Subcutaneous abdominal adipose tissue (tissue), 5 donors: ENCODE results near the gene EHD3.

ENCODE experiments used
- H3K27ac ChIP-seq: one replicate; pipeline ENCODE4 v1.7.0; 2013; ENCODE audit warnings: low read depth, mild to moderate bottlenecking, inconsistent platforms, low read length, moderate library complexity
- H3K27me3 ChIP-seq, 5 donors: one replicate each; pipeline ENCODE4 v1.7.0; 2013; ENCODE audit warnings: low read length in 5 of 5, inconsistent platforms in 1 of 5; ENCODE audit not compliant: control insufficient read depth in 5 of 5, insufficient read depth in 4 of 5
- H3K36me3 ChIP-seq, 5 donors: one replicate each; pipeline ENCODE4 v1.7.0; 2013; ENCODE audit warnings: low read length in 5 of 5; ENCODE audit not compliant: control insufficient read depth in 5 of 5, insufficient read depth in 5 of 5
- H3K4me1 ChIP-seq, 5 donors: one replicate each; pipeline ENCODE4 v1.7.0; 2013; ENCODE audit warnings: low read length in 5 of 5, mild to moderate bottlenecking in 3 of 5, moderate library complexity in 1 of 5; ENCODE audit not compliant: control insufficient read depth in 5 of 5, insufficient read depth in 5 of 5
- H3K4me3 ChIP-seq, 5 donors: one replicate each; pipeline ENCODE4 v1.7.0; 2013; ENCODE audit warnings: low read length in 5 of 5, low read depth in 1 of 5
- H3K9ac ChIP-seq, 5 donors: one replicate each; pipeline ENCODE4 v1.7.0; 2013; ENCODE audit warnings: low read length in 5 of 5, mild to moderate bottlenecking in 4 of 5, moderate library complexity in 3 of 5
- H3K9me3 ChIP-seq, 5 donors: one replicate each; pipeline ENCODE4 v1.7.0; 2013; ENCODE audit warnings: low read length in 5 of 5; ENCODE audit not compliant: control insufficient read depth in 5 of 5
- donor health status: healthy.
- donor health status: healthy.
- donor health status: healthy.
- donor health status: healthy.
- donor health status: healthy.

The EHD3 gene

GRCh38 chr2:31300309-31300708 lies 66.4 kb downstream of the EHD3 start:
- H3K4me3 ChIP-seq = no peak overlapping the region
- H3K9ac ChIP-seq = no peak overlapping the region
- H3K4me1 ChIP-seq = peaks cover 0 to 18% (median 0%) of the 10 kb centered on the region in 5 donors
- no peaks in the 10 kb centered on the region for H3K27me3 ChIP-seq
- no peaks in the 10 kb centered on the region for H3K36me3 ChIP-seq
- H3K9me3 ChIP-seq = no peaks in the 10 kb centered on the region
- no peak overlapping the region for H3K27ac ChIP-seq

GRCh38 chr2:31302940-31303563 lies 69.1 kb downstream of the EHD3 start:
- no peaks in the 10 kb centered on the region for H3K9me3 ChIP-seq
- H3K4me3 ChIP-seq = no peak overlapping the region
- H3K27me3 ChIP-seq = no peaks in the 10 kb centered on the region
- H3K4me1 ChIP-seq = peaks cover 0 to 2% (median 0%) of the 10 kb centered on the region in 5 donors
- no peak overlapping the region for H3K9ac ChIP-seq
- H3K27ac ChIP-seq = no peak overlapping the region
- H3K36me3 ChIP-seq = no peaks in the 10 kb centered on the region

- Histone ChIP-seq H3K27me3 (no peaks in the 10 kb centered on the region), H3K4me1 (peaks cover 0 to 2% (median 0%) of the 10 kb centered on the region in 5 donors), H3K36me3 (no peaks in the 10 kb centered on the region), H3K27ac (no peak overlapping the region), H3K9ac (no peak overlapping the region), H3K4me3 (no peak overlapping the region), H3K9me3 (no peaks in the 10 kb centered on the region)
Observed at GRCh38 chr2:31304816-31305215, 70.9 kb downstream of the EHD3 start.

- Histone ChIP-seq H3K27ac (no peak overlapping the region), H3K4me3 (no peak overlapping the region), H3K9ac (no peak overlapping the region), H3K9me3 (no peaks in the 10 kb centered on the region), H3K4me1 (peaks cover 0 to 2% (median 0%) of the 10 kb centered on the region in 5 donors), H3K36me3 (no peaks in the 10 kb centered on the region), H3K27me3 (no peaks in the 10 kb centered on the region)
Observed at GRCh38 chr2:31312898-31313297, 78.9 kb downstream of the EHD3 start.

- Histone ChIP-seq H3K27me3 (peaks cover 0 to 2% (median 0%) of the 10 kb centered on the region in 5 donors), H3K4me1 (peaks cover 0 to 16% (median 4%) of the 10 kb centered on the region in 5 donors), H3K9ac (no peak overlapping the region), H3K9me3 (no peaks in the 10 kb centered on the region), H3K27ac (no peak overlapping the region), H3K36me3 (no peaks in the 10 kb centered on the region), H3K4me3 (no peak overlapping the region)
Observed at GRCh38 chr2:31314761-31315160, 80.8 kb downstream of the EHD3 start.

- Histone ChIP-seq H3K27ac (no peak overlapping the region), H3K27me3 (peaks cover 0 to 3% (median 0%) of the 10 kb centered on the region in 5 donors), H3K36me3 (no peaks in the 10 kb centered on the region), H3K9me3 (no peaks in the 10 kb centered on the region), H3K4me3 (no peak overlapping the region), H3K4me1 (peaks cover 0 to 24% (median 4%) of the 10 kb centered on the region in 5 donors), H3K9ac (no peak overlapping the region)
Observed at GRCh38 chr2:31317396-31317795, 83.4 kb downstream of the EHD3 start.

- Histone ChIP-seq H3K9ac (no peak overlapping the region), H3K27ac (no peak overlapping the region), H3K4me1 (peaks cover 0 to 24% (median 4%) of the 10 kb centered on the region in 5 donors), H3K9me3 (no peaks in the 10 kb centered on the region), H3K4me3 (no peak overlapping the region), H3K27me3 (peaks cover 0 to 3% (median 0%) of the 10 kb centered on the region in 5 donors), H3K36me3 (no peaks in the 10 kb centered on the region)
Observed at GRCh38 chr2:31318361-31319336, 84.7 kb downstream of the EHD3 start.
